Central memory CD8-positive, alpha-beta T cell (primary cell): ENCODE data around the gene WDR18.

Experiments used
- ATAC-seq: fragments of 150-1000 bp; cut with Tn5 transposase; replicated peaks from 2 replicates; pipeline ENCODE4 v1.10.0; 2022; ENCODE audit warnings: mild to moderate bottlenecking, moderate FRiP score, moderate number of reproducible peaks; ENCODE audit not compliant: poor library complexity, severe bottlenecking; ENCODE audit errors: extremely low read depth
- DNase-seq, 2 donors: peaks; one replicate each; pipeline ENCODE4 v3.0.0; 2021; ENCODE audit warnings: low spot score in 2 of 2
- H3K27ac Mint-ChIP-seq: one replicate; pipeline ENCODE4 v1.8.0; 2022; ENCODE audit warnings: low read depth, mild to moderate bottlenecking, moderate library complexity, mixed read lengths
- H3K27me3 Mint-ChIP-seq: one replicate; pipeline ENCODE4 v1.8.0; 2022; ENCODE audit warnings: mixed read lengths
- H3K36me3 Mint-ChIP-seq: one replicate; pipeline ENCODE4 v1.8.0; 2022; ENCODE audit warnings: mild to moderate bottlenecking, moderate library complexity, mixed read lengths; ENCODE audit not compliant: insufficient read depth
- H3K4me1 Mint-ChIP-seq: one replicate; pipeline ENCODE4 v1.8.0; 2022; ENCODE audit warnings: mixed read lengths
- H3K4me3 Mint-ChIP-seq: one replicate; pipeline ENCODE4 v1.8.0; 2022; ENCODE audit warnings: mild to moderate bottlenecking, moderate library complexity, mixed read lengths
- H3K9me3 Mint-ChIP-seq: one replicate; pipeline ENCODE4 v1.8.0; 2022; ENCODE audit warnings: mixed read lengths

WDR18 gene

DNA sequence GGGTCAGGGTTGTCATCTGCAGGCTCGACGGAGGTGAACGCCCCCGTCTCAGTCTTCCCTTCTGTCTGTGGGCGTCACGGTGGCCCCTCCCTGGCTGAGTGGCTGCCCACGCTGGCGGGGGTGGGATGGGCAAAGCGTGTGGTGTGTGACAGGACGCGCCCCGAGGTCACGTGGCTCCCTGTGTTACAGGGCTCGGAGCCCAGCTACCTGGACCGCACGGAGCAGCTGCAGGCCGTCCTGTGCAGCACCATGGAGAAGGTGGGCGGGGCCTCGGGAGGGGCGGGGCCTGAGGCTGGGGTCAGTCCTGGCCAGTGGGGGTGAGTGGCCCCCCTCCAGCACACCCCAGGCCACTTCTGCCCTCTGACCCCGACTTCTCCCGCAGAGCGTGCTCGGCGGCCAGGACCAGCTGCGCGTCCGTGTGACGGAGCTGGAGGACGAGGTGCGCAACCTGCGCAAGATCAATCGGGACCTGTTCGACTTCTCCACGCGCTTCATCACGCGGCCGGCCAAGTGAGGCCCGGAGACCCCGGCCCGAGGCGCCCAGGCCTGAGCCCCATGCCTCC, 9.8 kb downstream of the WDR18 start:
- Mint-ChIP-seq H3K9me3 (no peaks in the 10 kb centered on the region), H3K27ac (no peak overlapping the region), H3K36me3 (peaks cover 16% of the 10 kb centered on the region), H3K4me1 (peaks cover 15% of the 10 kb centered on the region), H3K4me3 (no peak overlapping the region), H3K27me3 (peaks cover 7% of the 10 kb centered on the region)
- ATAC-seq (no peak), DNase-seq (no peak)

DNA sequence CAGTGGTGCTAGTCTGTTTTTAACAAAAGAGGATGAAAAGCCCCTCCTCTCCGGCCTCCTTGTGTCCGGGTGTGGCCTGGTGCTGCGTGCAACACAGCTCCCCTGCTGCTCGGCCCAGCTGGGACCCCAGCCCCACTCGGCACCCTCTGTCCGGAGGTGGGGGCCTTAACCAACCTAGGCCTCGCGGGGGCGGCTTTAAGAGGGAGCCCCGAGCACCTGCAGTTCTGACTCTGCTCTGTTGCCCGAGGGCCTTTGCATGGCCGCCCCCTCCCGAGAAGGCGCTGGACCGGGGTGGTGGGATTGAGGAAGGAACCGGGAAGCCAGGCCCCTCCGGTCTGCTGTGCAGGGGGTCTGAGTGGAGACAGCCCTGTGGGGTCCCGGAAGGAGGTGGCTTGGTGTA, 10.4 kb downstream of the WDR18 start:
- Mint-ChIP-seq H3K4me3 (no peak overlapping the region), H3K36me3 (peaks cover 14% of the 10 kb centered on the region), H3K4me1 (peaks cover 11% of the 10 kb centered on the region), H3K9me3 (no peaks in the 10 kb centered on the region), H3K27me3 (peaks cover 13% of the 10 kb centered on the region), H3K27ac (no peak overlapping the region)
- DNase-seq (no peak), ATAC-seq (no peak)

DNA sequence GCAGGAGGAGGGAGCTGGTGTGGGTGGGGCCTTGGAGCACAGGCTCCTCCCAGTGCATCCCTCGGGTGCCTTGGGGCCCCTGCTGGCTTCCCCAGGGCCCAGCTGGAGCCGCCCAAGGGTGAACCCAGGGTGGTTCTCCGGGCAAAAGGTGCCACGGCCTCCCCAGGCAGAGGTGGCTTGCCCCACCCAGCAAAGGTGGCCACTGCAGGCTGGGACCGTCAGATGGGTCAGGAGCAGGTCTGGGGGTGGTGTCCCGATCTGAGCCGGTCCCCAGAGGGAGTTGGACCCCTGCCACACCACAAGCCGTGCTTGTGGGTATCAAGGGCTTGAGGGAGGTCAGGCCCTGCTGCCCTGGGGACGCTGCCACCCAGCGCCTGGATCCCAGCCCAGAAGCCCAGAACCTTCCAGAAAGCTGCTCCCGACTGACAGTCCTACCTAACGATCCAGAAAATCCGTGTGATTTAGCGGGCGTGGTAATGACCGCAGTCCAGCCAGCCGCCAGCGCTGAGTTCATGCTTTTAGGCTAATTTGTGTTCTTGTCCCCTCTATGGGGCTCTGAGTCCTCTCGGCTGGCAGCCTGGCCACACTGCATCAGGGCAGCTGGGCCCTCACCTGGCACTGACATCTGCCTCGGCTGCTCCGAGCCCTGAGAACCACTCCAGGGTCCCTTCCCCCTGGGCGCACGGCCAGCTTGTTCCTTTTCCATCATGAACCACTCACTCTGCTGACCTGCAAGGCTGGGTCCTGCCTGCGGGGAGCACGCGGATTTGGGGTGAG, 11.1 kb downstream of the WDR18 start:
- no peak for ATAC-seq
- peaks cover 11% of the 10 kb centered on the region for H3K4me1 Mint-ChIP-seq
- H3K9me3 Mint-ChIP-seq = no peaks in the 10 kb centered on the region
- no peak for DNase-seq
- peak overlapping the region; percentile 97 for H3K27ac Mint-ChIP-seq
- H3K27me3 Mint-ChIP-seq = peaks cover 16% of the 10 kb centered on the region
- peaks cover 16% of the 10 kb centered on the region for H3K36me3 Mint-ChIP-seq
- no peak overlapping the region for H3K4me3 Mint-ChIP-seq

DNA sequence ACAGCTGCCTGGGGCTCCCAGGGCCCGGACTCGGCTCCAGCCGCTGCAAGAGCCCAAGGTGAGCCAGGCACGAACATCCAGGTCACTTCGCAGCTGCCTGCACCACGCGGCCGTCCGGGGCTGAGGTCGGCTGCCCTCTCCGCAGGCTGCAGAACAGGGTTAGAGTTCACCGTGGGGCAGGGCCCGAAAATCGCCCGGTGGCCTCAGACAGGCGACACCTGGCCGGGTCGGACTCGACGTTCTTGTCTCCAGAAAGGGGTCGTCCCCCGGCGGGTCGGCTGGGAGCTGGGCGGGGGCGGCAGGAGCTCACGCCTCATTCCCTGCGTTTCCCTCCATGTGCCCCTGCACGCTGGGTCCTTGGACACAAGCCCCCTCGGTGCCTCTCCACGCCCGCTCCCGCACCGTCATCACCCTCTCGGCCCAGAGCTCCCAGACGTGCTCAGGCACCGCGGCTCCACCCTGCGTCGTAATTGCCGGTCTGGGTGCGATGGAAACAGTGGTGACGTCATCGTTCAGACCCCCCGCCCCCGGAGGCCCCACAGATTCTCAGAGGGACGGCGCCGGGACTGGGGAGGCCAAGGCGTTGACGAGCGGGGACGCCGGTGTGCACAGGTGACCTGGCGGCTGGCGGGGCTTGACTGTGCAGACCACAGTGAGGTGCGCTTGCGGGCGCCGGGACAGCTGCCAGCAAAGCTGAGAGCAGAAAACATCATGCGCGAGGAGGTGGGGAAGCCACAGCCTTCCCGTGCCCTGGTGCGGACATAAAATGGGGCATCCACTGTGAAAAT, 12.1 kb downstream of the WDR18 start:
- Mint-ChIP-seq H3K9me3 (no peaks in the 10 kb centered on the region), H3K4me3 (peak overlapping the region; percentile 71), H3K4me1 (peaks cover 15% of the 10 kb centered on the region), H3K36me3 (peaks cover 17% of the 10 kb centered on the region), H3K27ac (peak overlapping the region; percentile 97), H3K27me3 (peaks cover 21% of the 10 kb centered on the region)
- DNase-seq (peak; percentile 83 to 93), ATAC-seq (peak; percentile 88)

DNA sequence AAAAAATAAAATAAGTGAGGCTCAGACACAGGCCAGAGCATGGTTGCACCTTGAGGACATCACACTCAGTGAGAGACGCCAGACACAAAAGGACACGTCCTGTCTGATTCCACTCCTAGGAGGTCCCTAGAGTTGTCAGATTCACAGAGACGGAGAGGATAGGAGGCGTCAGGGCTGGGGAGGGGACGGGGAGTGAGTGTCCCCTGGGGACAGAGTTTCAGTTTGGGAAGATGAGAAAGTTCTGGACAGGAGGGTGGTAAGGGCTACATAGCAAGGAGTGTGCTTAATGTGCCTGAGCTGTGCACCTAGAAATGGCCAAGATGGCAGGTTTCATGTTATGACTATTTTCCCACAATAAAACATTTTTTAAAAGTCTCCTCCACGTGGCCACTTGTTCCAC, 13.9 kb downstream of the WDR18 start:
- peaks cover 16% of the 10 kb centered on the region for H3K36me3 Mint-ChIP-seq
- ATAC-seq = no peak
- H3K4me3 Mint-ChIP-seq = no peak overlapping the region
- DNase-seq = no peak
- H3K4me1 Mint-ChIP-seq = peaks cover 18% of the 10 kb centered on the region
- no peaks in the 10 kb centered on the region for H3K9me3 Mint-ChIP-seq
- peak overlapping the region; percentile 55 for H3K27ac Mint-ChIP-seq
- H3K27me3 Mint-ChIP-seq = peaks cover 34% of the 10 kb centered on the region

DNA sequence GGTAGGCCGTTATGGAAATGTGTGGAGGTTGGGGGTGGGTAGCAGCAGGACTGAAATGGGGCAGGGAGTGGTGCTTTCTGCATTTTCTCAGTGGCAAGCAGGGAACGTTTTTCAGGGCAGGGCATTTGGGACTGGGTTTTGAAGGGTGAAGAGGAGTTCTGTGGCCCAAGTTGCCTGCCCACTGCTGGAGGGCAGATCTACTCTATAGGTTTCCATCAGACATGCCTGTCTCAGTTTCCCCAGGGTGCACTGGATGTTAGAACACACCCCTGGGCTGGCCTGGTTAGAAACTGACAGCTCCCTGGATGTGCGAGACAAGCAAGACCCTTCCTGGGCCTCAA, 15.2 kb downstream of the WDR18 start:
- H3K4me3 Mint-ChIP-seq = peak overlapping the region; percentile 60
- H3K9me3 Mint-ChIP-seq = no peaks in the 10 kb centered on the region
- DNase-seq (no peak), ATAC-seq (no peak)
- H3K27me3 Mint-ChIP-seq = peaks cover 34% of the 10 kb centered on the region
- H3K36me3 Mint-ChIP-seq = peaks cover 16% of the 10 kb centered on the region
- peaks cover 18% of the 10 kb centered on the region for H3K4me1 Mint-ChIP-seq
- peak overlapping the region; percentile 88 for H3K27ac Mint-ChIP-seq

DNA sequence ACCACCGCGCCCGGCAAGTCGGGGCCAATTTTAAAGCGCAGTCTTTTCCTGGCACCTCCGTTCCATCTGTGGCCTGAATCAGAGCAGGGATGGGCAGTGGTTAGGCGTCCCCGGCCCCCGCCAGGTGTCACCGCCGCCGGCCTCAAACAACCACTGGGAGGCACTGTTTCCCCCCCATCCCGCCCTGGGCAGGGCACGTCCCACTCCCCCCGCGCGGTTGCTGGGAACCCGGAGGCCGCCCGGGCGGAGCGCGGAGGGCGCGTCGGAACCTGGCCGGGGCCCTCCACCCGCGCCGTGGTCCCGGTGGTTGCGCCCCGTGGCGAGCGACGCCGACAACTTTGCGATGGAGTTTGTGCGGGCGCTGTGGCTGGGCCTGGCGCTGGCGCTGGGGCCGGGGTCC, 15.9 kb downstream of the WDR18 start, which contains the start of gene GRIN3B:
Gene GRIN3B (plus strand): TSS at position 325 of the 400 bp plus-strand sequence. CDS start 19 bp downstream, at position 344.
- Mint-ChIP-seq H3K27ac (peak within 1 kb of the TSS; percentile 88), H3K9me3 (no peaks in the 10 kb centered on the region), H3K27me3 (peaks cover 34% of the 10 kb centered on the region), H3K4me3 (peak within 1 kb of the TSS; percentile 60), H3K4me1 (peaks cover 18% of the 10 kb centered on the region), H3K36me3 (peaks cover 16% of the 10 kb centered on the region)
- no peak for DNase-seq
- ATAC-seq = no peak

DNA sequence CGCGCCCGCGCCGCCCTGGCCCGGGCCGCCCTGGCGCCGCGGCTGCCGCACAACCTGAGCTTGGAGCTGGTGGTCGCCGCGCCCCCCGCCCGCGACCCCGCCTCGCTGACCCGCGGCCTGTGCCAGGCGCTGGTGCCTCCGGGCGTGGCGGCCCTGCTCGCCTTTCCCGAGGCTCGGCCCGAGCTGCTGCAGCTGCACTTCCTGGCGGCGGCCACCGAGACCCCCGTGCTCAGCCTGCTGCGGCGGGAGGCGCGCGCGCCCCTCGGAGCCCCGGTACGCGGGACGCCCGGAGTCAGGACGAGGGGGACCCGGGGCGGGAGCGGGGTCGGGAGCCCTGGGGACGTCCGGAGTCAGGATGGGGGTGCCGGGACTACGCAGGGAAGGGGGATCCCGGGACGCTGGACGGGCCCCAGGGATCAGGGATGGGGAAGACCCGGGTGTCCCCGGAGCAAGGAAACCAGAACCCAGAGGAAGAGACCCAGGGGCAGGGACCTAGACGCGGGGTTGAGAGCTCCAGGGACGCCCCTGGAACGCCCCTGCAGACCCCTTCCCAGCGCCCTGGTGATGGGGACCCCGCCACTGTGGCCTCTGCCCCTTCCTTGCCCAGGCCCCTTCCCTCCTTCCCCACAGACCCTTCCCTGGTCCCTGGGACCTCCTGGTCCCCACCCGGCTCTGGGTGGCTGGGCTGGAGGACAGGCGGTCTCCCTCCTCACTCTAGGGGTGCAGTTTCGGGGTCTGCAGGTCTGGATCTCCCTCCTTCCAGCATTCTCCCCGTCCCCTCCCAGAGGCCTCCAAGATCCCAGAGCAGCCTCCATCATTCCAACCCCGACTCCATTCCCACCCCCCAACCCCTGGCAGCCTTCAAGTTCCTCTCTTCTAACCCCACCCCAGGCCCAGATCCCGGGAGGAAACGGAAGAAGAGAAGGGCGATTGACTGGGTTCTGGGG, 16.7 kb downstream of the WDR18 start:
- peaks cover 34% of the 10 kb centered on the region for H3K27me3 Mint-ChIP-seq
- peak overlapping the region; percentile 46 for H3K27ac Mint-ChIP-seq
- peaks cover 18% of the 10 kb centered on the region for H3K4me1 Mint-ChIP-seq
- H3K36me3 Mint-ChIP-seq = peaks cover 16% of the 10 kb centered on the region
- DNase-seq (no peak), ATAC-seq (no peak)
- peak overlapping the region; percentile 49 for H3K4me3 Mint-ChIP-seq
- H3K9me3 Mint-ChIP-seq = no peaks in the 10 kb centered on the region

DNA sequence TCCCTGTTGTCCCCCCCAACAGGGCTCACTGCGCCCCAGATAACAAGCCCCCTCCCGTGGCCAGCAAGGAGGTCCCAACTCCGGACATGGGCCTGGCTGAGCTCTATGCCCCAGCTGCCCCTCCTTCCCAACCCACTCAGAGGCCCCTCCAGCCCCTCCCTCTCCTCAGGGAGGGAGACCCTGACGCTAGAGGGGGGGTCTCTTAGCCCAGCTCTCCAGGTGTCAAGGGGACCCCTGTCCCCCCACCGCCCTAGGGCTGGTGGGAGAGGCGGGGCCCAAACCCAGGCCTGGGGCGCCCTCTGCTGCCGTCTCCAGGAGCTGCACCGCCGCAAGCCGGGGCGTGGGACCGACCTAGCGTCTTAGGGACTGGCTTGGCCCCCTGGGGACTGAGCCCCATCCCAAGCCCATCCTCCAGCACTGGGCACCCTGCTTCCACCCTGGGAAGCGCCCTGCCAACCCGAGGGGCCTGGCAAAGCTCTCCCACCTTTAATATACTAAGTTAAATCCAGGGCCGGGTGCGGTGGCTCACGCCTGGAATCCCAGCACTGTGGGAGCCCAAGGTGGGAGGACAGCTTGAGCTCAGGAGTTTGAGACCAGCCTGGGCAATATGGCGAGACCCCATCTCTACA, 17.5 kb downstream of the WDR18 start:
- peak; percentile 55 to 75 for DNase-seq
- H3K27me3 Mint-ChIP-seq = peaks cover 34% of the 10 kb centered on the region
- H3K27ac Mint-ChIP-seq = no peak overlapping the region
- H3K36me3 Mint-ChIP-seq = peaks cover 13% of the 10 kb centered on the region
- peak; percentile 50 for ATAC-seq
- H3K9me3 Mint-ChIP-seq = no peaks in the 10 kb centered on the region
- H3K4me1 Mint-ChIP-seq = peaks cover 11% of the 10 kb centered on the region
- peak overlapping the region; percentile 49 for H3K4me3 Mint-ChIP-seq

DNA sequence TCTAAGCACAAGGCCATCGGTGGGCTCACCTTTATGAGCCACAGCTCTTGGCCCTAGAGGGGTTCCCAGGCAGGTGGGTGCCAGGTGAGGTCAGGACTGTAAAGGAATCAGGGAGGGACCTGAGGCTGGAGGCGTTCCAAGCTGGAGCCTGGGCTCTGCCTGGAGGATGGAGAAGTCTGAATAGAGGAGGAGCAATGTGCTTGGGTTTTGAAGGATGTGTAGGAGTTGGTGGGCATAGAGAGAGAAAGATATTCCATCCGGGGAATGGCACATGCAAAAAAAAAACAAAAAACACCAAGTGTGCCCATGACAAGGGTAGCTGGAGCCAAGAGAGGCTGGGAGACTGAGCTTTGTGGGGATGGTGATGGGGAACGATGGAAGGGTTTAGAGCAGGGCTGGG, 18.5 kb downstream of the WDR18 start:
- Mint-ChIP-seq H3K9me3 (no peaks in the 10 kb centered on the region), H3K27me3 (peaks cover 34% of the 10 kb centered on the region), H3K36me3 (peaks cover 18% of the 10 kb centered on the region), H3K27ac (peak overlapping the region; percentile 79), H3K4me1 (peaks cover 7% of the 10 kb centered on the region), H3K4me3 (no peak overlapping the region)
- no peak for DNase-seq
- no peak for ATAC-seq

DNA sequence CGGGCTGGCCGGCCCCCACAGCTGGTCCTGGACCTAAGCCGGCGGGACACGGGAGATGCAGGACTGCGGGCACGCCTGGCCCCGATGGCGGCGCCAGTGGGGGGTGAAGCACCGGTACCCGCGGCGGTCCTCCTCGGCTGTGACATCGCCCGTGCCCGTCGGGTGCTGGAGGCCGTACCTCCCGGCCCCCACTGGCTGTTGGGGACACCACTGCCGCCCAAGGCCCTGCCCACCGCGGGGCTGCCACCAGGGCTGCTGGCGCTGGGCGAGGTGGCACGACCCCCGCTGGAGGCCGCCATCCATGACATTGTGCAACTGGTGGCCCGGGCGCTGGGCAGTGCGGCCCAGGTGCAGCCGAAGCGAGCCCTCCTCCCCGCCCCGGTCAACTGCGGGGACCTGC, 19.1 kb downstream of the WDR18 start:
- H3K36me3 Mint-ChIP-seq = peaks cover 18% of the 10 kb centered on the region
- no peak overlapping the region for H3K27ac Mint-ChIP-seq
- H3K4me1 Mint-ChIP-seq = peaks cover 7% of the 10 kb centered on the region
- no peak for DNase-seq
- H3K9me3 Mint-ChIP-seq = no peaks in the 10 kb centered on the region
- peaks cover 33% of the 10 kb centered on the region for H3K27me3 Mint-ChIP-seq
- H3K4me3 Mint-ChIP-seq = no peak overlapping the region
- ATAC-seq = no peak
